ENCODE results near the gene ATP11B. TPM values are rescaled to one million over a fixed set of nuclear protein-coding genes. Genes with fewer than 3 reads are reported as not detected.

Gene ATP11B
- 112 and 115 TPM in 2 replicates for total RNA-seq

- intact Hi-C loops (cut with micrococcal nuclease): loop anchor here (1.0 to 10.0 kb wide), 10 partner anchors 119 to 1881 kb away; partner anchors contain the start of genes EIF2B5, FXR1, KLHL6 and LAMP3
These were observed at the start of gene ATP11B for GRCh38 chr3:182792901-182793662. Gene ATP11B (plus strand): TSS chr3:182793504. CDS start chr3:182793760, 256 bp downstream.

GRCh38 chr3:182746959-182747358 is 46.3 kb upstream of the ATP11B start:
- intact Hi-C loops (cut with micrococcal nuclease): no loop called here

- intact Hi-C loops (cut with micrococcal nuclease): no loop called here
These were observed 38.0 kb upstream of the ATP11B start for GRCh38 chr3:182755308-182755707.

- intact Hi-C loops (cut with micrococcal nuclease): no loop called here
These were observed 37.6 kb upstream of the ATP11B start for GRCh38 chr3:182755712-182756111.

- intact Hi-C loops (cut with micrococcal nuclease): no loop called here
These were observed 32.6 kb upstream of the ATP11B start for GRCh38 chr3:182760576-182761164.

- intact Hi-C loops (cut with micrococcal nuclease): no loop called here
These were observed 29.4 kb upstream of the ATP11B start for GRCh38 chr3:182763896-182764295.

- intact Hi-C loops (cut with micrococcal nuclease): no loop called here
These were observed 28.0 kb upstream of the ATP11B start for GRCh38 chr3:182765287-182765686.

- intact Hi-C loops (cut with micrococcal nuclease): no loop called here
These were observed 27.2 kb upstream of the ATP11B start for GRCh38 chr3:182766099-182766498.

GRCh38 chr3:182768413-182768812 is 24.9 kb upstream of the ATP11B start:
- intact Hi-C loops (cut with micrococcal nuclease): no loop called here

- intact Hi-C loops (cut with micrococcal nuclease): no loop called here
These were observed 23.6 kb upstream of the ATP11B start for GRCh38 chr3:182769673-182770072.

GRCh38 chr3:182782149-182782548 is 11.2 kb upstream of the ATP11B start:
- intact Hi-C loops (cut with micrococcal nuclease): no loop called here

GRCh38 chr3:182783106-182783505 is 10.2 kb upstream of the ATP11B start:
- intact Hi-C loops (cut with micrococcal nuclease): no loop called here

- intact Hi-C loops (cut with micrococcal nuclease): no loop called here
These were observed 8.8 kb upstream of the ATP11B start for GRCh38 chr3:182784542-182784941.

GRCh38 chr3:182785142-182785541 is 8.2 kb upstream of the ATP11B start:
- intact Hi-C loops (cut with micrococcal nuclease): no loop called here

GRCh38 chr3:182785756-182786155 is 7.5 kb upstream of the ATP11B start:
- intact Hi-C loops (cut with micrococcal nuclease): no loop called here

- intact Hi-C loops (cut with micrococcal nuclease): no loop called here
These were observed 6.6 kb upstream of the ATP11B start for GRCh38 chr3:182786564-182787196.

GRCh38 chr3:182787302-182788036 is 5.8 kb upstream of the ATP11B start:
- intact Hi-C loops (cut with micrococcal nuclease): no loop called here

GRCh38 chr3:182789371-182789770 is 3.9 kb upstream of the ATP11B start:
- intact Hi-C loops (cut with micrococcal nuclease): loop anchor here (1.0 kb wide), 1 partner anchor 75 kb away; no protein-coding TSS in a partner anchor

- intact Hi-C loops (cut with micrococcal nuclease): loop anchor here (5.0 to 10.0 kb wide), 6 partner anchors 122 to 1878 kb away; partner anchors contain the start of genes EIF2B5, FXR1, KLHL6 and YEATS2
These were observed 2.7 kb upstream of the ATP11B start for GRCh38 chr3:182790612-182791011.

- intact Hi-C loops (cut with micrococcal nuclease): loop anchor here (1.0 to 10.0 kb wide), 15 partner anchors 17 to 1882 kb away; partner anchors contain the start of genes DNAJC19, EIF2B5, FXR1 and KLHL6
These were observed 555 bp downstream of the ATP11B start for GRCh38 chr3:182793663-182794454.
